ENCODE results near the gene METTL25B. TPM values are rescaled to one million over a fixed set of nuclear protein-coding genes. Genes with fewer than 3 reads are reported as not detected.

The METTL25B gene
- total and polyA plus RNA-seq, 4 donors: 8.1 to 36.0 (median 31.6) TPM

DNA sequence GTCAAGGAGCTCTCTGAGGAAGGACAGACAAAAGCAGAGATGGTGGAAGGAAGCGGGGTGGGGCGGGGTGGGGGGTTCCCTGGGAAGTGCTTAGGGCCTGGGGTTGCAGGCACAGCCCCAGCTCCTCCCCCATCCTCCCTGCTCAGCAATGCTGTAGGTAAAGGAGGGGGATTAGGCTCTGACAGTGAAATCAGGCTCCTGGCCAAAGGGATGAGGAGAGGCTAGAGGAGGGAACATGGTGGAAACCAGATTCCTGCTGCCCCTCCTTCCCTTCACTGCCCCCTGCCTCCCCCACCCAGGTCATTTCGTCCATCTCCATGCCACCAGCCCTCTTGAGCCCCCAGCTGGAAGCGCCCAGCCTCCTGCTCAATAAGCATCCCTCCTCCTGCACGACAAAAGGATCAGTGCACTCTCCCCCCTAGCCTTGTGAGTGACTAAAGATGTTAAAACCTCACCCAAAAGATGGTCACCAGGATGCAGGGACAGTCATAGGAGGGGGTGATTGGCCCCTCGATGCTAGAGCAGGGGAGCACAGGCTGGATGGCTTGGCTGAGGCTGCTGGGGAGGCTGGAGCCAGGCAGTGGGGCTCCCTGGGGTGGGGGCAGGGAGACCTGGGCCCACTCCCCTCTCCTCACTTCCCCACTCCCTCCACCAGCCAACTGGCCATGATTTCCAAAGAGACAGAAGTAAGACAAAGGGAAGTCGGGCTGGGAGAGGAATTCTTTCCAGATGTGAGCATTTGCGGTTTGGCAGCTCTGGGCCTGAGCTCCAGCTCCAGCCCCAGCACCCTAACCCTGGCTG is 20.7 kb upstream of the METTL25B start:
- no peak overlapping the region for H3K4me3 ChIP-seq (ENCODE audit: low read depth, low read length)
- peaks cover 78% of the 10 kb centered on the region for H3K4me1 ChIP-seq (ENCODE audit: control insufficient read depth, insufficient read depth, low read length)
- H3K27me3 ChIP-seq (ENCODE audit: control insufficient read depth, insufficient read depth, low read length): peaks cover 30% of the 10 kb centered on the region
- H3K9me3 ChIP-seq (ENCODE audit: control insufficient read depth, insufficient read depth, low read length): no peaks in the 10 kb centered on the region
- H3K27ac ChIP-seq (ENCODE audit: low read depth, low read length): peak overlapping the region; percentile 89
- WGBS (ENCODE audit: insufficient coverage): 42% methylated on average over 6 of the region's 8 CpGs
- H3K36me3 ChIP-seq (ENCODE audit: control insufficient read depth, insufficient read depth, low read length): peaks cover 2% of the 10 kb centered on the region
- DNase-seq (ENCODE audit: low read depth in 4 of 6, low spot score in 6 of 6): peak in 1 of 6 donors; percentile 47

DNA sequence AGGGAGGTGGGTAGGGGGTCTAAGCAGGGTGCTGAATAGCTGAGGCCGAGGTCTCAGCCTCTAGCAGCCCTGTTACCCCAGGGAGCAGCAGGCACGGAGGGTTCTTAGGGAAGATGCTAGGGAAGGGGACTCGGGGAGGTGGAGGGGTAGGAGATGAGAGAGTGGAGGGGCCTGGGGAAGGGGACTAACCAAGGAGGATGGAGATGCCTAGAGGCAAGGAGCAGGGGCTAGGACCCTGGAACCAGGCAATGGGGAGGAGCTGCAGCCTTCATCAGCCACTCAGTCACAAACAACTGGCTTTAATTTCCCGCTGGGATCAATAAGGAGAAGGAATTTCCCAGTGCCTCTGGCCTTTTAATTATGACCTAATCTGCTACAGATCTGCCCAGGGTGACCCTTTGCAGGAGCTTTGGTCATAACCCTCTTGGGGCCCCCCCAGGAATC is 20.0 kb upstream of the METTL25B start:
- Histone ChIP-seq H3K36me3 (ENCODE audit: control insufficient read depth, insufficient read depth, low read length) (peaks cover 2% of the 10 kb centered on the region), H3K27me3 (ENCODE audit: control insufficient read depth, insufficient read depth, low read length) (peaks cover 26% of the 10 kb centered on the region), H3K9me3 (ENCODE audit: control insufficient read depth, insufficient read depth, low read length) (no peaks in the 10 kb centered on the region), H3K4me3 (ENCODE audit: low read depth, low read length) (no peak overlapping the region), H3K4me1 (ENCODE audit: control insufficient read depth, insufficient read depth, low read length) (peaks cover 77% of the 10 kb centered on the region), H3K27ac (ENCODE audit: low read depth, low read length) (peak overlapping the region; percentile 89)
- peak in 1 of 6 donors; percentile 69 for DNase-seq (ENCODE audit: low read depth in 4 of 6, low spot score in 6 of 6)
- WGBS (ENCODE audit: insufficient coverage): 15% methylated on average over 4 of the region's 4 CpGs

DNA sequence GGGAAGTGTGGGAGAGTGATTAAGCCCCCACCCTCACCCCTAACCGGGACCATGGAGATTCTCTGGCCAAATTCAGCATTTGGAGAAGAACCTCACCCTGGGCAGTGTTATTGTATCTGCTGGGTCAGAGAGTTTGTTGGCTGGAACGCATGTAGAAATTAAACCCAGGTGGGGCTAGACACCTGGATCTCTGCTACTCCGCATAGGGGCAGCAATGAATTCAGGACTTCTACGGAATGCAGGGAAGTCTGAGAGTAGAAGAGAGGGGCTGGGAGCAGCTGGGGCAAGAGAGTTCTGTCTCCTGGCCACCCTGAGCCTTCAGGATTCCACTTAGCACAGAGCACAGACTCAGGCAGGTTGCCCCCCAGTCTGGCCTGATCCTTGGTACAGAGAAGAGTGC is 19.2 kb upstream of the METTL25B start:
- Histone ChIP-seq H3K27me3 (ENCODE audit: control insufficient read depth, insufficient read depth, low read length) (peaks cover 18% of the 10 kb centered on the region), H3K9me3 (ENCODE audit: control insufficient read depth, insufficient read depth, low read length) (no peaks in the 10 kb centered on the region), H3K4me1 (ENCODE audit: control insufficient read depth, insufficient read depth, low read length) (peaks cover 69% of the 10 kb centered on the region), H3K36me3 (ENCODE audit: control insufficient read depth, insufficient read depth, low read length) (no peaks in the 10 kb centered on the region), H3K27ac (ENCODE audit: low read depth, low read length) (peak overlapping the region; percentile 89), H3K4me3 (ENCODE audit: low read depth, low read length) (no peak overlapping the region)
- DNase-seq (ENCODE audit: low read depth in 4 of 6, low spot score in 6 of 6): no peak
- 65% methylated on average over 3 of the region's 4 CpGs for WGBS (ENCODE audit: insufficient coverage)

DNA sequence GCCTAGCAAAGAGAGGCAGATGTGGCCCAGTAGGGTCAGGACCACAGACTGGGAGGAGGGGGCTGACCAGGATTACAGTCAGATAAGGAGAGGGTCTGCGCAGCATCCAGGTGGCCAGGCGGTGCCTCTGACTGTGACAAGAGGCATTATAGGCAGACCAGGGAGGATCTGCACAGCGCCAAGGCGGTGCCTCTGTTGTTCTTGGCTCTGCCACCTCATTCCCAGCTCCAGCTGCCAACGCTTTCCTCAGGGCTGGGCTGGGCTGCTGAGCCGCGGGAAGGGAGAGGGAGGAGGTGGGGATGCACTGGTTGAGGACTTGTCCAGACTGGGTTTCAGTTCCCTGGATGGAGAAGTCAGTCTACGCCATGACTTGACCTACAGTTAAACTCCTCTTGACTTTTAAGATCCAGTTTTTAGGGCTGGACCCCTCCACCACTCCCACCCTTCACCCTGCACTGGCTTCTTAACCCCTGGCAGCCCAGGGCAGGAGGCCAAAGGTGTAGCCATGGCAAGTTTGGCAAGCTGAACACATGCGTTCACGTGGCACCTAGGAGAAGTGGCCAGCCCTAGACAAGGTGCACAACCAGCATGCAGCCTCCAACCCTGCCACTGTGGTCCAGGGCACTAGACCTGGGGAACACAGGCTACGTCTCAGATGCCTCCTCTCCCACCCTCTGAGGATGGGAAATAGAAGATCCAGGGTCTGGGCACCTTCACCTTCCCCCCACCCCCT is 18.3 kb upstream of the METTL25B start:
- 27% methylated on average over 8 of the region's 11 CpGs for WGBS (ENCODE audit: insufficient coverage)
- peak overlapping the region; percentile 43 for H3K27ac ChIP-seq (ENCODE audit: low read depth, low read length)
- no peak overlapping the region for H3K4me3 ChIP-seq (ENCODE audit: low read depth, low read length)
- H3K36me3 ChIP-seq (ENCODE audit: control insufficient read depth, insufficient read depth, low read length): no peaks in the 10 kb centered on the region
- H3K9me3 ChIP-seq (ENCODE audit: control insufficient read depth, insufficient read depth, low read length): no peaks in the 10 kb centered on the region
- peak in 1 of 6 donors; percentile 69 for DNase-seq (ENCODE audit: low read depth in 4 of 6, low spot score in 6 of 6)
- H3K27me3 ChIP-seq (ENCODE audit: control insufficient read depth, insufficient read depth, low read length): peaks cover 9% of the 10 kb centered on the region
- H3K4me1 ChIP-seq (ENCODE audit: control insufficient read depth, insufficient read depth, low read length): peaks cover 60% of the 10 kb centered on the region

DNA sequence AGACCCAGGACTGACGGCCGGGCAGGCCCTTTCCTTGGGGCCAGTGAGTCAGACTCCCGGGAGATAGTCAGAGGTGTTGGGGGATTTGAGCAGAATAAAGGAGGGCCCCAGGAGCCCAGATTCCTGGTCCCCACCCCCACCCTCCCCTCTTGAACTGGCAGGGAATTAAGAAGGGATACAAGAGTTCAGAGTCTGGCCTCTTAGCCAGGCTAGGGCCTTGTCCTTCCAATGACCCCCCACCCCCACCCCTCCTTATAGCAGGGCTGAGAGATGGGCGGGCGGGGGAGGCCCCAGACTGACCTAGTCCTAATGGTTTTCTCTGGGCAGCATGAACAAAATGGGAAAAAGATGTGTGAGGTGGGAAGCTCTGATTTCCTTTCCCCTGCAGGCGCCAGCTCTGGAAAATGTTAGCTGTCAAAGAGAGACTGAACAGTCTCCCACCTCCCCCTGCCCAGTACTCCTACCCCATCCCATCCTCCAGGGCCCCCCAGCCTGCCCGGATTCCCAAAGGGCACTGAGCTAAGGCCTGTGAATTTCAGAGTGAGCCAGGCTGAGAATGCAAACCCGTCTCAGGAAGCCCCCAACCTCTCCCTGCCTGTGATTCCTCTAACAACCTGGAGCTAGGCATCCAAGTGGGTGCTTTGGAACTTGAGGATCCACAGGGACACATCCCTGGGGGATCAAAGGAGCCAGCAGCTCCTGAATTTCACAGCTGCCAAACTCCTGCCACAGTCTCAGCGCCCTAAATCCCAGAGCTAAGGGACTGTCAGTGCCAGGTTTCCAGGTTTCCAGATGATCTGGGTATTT is 17.1 kb upstream of the METTL25B start:
- no peak for DNase-seq (ENCODE audit: low read depth in 4 of 6, low spot score in 6 of 6)
- Histone ChIP-seq H3K4me3 (ENCODE audit: low read depth, low read length) (no peak overlapping the region), H3K27me3 (ENCODE audit: control insufficient read depth, insufficient read depth, low read length) (no peaks in the 10 kb centered on the region), H3K9me3 (ENCODE audit: control insufficient read depth, insufficient read depth, low read length) (no peaks in the 10 kb centered on the region), H3K4me1 (ENCODE audit: control insufficient read depth, insufficient read depth, low read length) (peaks cover 47% of the 10 kb centered on the region), H3K27ac (ENCODE audit: low read depth, low read length) (peak overlapping the region; percentile 33), H3K36me3 (ENCODE audit: control insufficient read depth, insufficient read depth, low read length) (peaks cover 7% of the 10 kb centered on the region)
- 34% methylated on average over 3 of the region's 9 CpGs for WGBS (ENCODE audit: insufficient coverage)

DNA sequence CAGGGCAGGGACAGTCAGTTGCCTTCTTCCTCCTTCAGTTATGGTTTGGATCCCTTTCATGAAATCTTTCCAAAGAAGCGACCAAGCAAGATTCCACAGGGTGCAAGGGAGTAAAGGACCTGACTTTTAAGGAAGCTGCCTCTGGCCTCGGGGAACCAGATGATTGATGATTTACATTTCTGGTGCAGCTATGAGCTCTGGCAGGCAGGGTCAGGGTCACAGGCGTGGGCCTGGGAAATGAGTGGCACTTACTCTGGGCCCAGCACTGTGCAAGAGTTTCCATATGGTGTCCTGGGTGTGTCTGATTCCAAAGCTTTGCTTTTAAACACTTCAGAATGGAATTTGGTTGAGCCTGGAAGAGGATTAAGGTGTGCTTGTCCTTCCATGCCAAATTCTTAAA is 15.6 kb upstream of the METTL25B start:
- no peak for DNase-seq (ENCODE audit: low read depth in 4 of 6, low spot score in 6 of 6)
- no peak overlapping the region for H3K27ac ChIP-seq (ENCODE audit: low read depth, low read length)
- WGBS (ENCODE audit: insufficient coverage): 47% methylated on average over 2 of the region's 3 CpGs
- no peaks in the 10 kb centered on the region for H3K9me3 ChIP-seq (ENCODE audit: control insufficient read depth, insufficient read depth, low read length)
- H3K4me1 ChIP-seq (ENCODE audit: control insufficient read depth, insufficient read depth, low read length): peaks cover 33% of the 10 kb centered on the region
- no peak overlapping the region for H3K4me3 ChIP-seq (ENCODE audit: low read depth, low read length)
- peaks cover 7% of the 10 kb centered on the region for H3K36me3 ChIP-seq (ENCODE audit: control insufficient read depth, insufficient read depth, low read length)
- no peaks in the 10 kb centered on the region for H3K27me3 ChIP-seq (ENCODE audit: control insufficient read depth, insufficient read depth, low read length)

DNA sequence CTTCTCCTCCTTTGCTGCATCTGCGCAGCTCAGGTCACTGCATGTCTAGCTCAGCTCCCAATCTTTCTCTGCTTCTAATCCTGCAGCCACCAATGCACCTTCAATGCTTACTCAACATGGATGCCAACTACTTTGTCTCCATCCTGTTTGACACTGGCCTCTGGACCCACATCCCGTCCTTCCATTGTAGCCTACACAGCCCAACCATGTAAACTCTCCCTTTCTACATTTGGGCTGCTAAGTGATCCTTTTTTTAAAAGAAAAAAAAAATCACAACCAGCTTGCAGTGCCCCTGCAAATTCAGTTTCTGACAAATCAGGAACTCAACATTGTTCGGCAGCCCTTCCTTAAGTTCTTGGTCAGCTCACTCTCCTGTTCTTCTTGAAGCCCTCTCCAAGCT is 13.4 kb upstream of the METTL25B start:
- no peak for DNase-seq (ENCODE audit: low read depth in 4 of 6, low spot score in 6 of 6)
- Histone ChIP-seq H3K4me1 (ENCODE audit: control insufficient read depth, insufficient read depth, low read length) (peaks cover 16% of the 10 kb centered on the region), H3K27me3 (ENCODE audit: control insufficient read depth, insufficient read depth, low read length) (no peaks in the 10 kb centered on the region), H3K9me3 (ENCODE audit: control insufficient read depth, insufficient read depth, low read length) (no peaks in the 10 kb centered on the region), H3K36me3 (ENCODE audit: control insufficient read depth, insufficient read depth, low read length) (peaks cover 12% of the 10 kb centered on the region), H3K4me3 (ENCODE audit: low read depth, low read length) (no peak overlapping the region), H3K27ac (ENCODE audit: low read depth, low read length) (no peak overlapping the region)
- WGBS (ENCODE audit: insufficient coverage): 79% methylated on average over 3 of the region's 3 CpGs

DNA sequence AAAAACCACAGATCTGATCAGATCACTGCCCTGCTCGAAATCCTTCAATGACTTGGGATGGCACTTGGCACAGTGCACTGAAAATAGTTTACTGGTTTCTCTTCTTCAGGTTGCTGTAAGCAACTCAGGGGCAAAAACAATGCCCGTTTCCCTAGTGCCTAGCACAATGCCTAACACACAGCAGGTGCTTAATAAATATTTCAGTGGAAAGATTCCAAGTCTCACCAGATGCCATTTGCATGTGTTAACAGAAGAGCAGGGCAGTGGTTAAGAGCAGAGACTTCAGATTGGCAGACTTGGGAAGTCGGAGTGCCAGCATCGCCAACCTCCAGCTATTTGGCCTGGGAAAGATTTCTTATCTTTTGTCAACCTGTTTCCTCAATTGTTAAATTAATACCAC is 10.9 kb upstream of the METTL25B start:
- WGBS (ENCODE audit: insufficient coverage): 33% methylated on average over 3 of the region's 4 CpGs
- Histone ChIP-seq H3K36me3 (ENCODE audit: control insufficient read depth, insufficient read depth, low read length) (peaks cover 27% of the 10 kb centered on the region), H3K4me1 (ENCODE audit: control insufficient read depth, insufficient read depth, low read length) (no peaks in the 10 kb centered on the region), H3K27me3 (ENCODE audit: control insufficient read depth, insufficient read depth, low read length) (no peaks in the 10 kb centered on the region), H3K27ac (ENCODE audit: low read depth, low read length) (no peak overlapping the region), H3K9me3 (ENCODE audit: control insufficient read depth, insufficient read depth, low read length) (no peaks in the 10 kb centered on the region), H3K4me3 (ENCODE audit: low read depth, low read length) (no peak overlapping the region)
- peak in 1 of 6 donors; percentile 31 for DNase-seq (ENCODE audit: low read depth in 4 of 6, low spot score in 6 of 6)

DNA sequence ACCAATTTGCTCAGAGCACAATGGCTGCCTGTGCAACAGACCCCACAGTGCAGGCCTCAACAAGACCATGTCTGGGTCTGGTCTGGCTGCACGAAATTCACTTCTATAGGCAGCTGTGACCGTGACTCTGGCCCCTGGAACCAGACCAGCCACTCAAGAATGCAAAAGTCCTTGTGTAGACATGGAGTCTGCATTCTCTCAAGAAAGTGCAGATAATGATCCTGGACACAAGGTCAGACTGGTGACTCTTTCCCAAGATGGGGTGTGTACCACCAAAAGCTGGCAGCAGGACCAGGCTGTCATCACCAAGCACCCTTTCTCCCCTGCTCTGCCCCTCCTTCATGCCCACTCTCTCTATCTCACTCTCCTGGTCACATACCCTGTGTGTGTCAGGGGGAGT is 7.1 kb upstream of the METTL25B start:
- 75% methylated on average over 2 of the region's 2 CpGs for WGBS (ENCODE audit: insufficient coverage)
- Histone ChIP-seq H3K36me3 (ENCODE audit: control insufficient read depth, insufficient read depth, low read length) (peaks cover 39% of the 10 kb centered on the region), H3K4me1 (ENCODE audit: control insufficient read depth, insufficient read depth, low read length) (peaks cover 19% of the 10 kb centered on the region), H3K9me3 (ENCODE audit: control insufficient read depth, insufficient read depth, low read length) (no peaks in the 10 kb centered on the region), H3K27me3 (ENCODE audit: control insufficient read depth, insufficient read depth, low read length) (no peaks in the 10 kb centered on the region), H3K4me3 (ENCODE audit: low read depth, low read length) (no peak overlapping the region), H3K27ac (ENCODE audit: low read depth, low read length) (no peak overlapping the region)
- no peak for DNase-seq (ENCODE audit: low read depth in 4 of 6, low spot score in 6 of 6)

Data from spinal cord (tissue), 10 donors.